HUES6 (cell line): ENCODE measurements around the gene PHLPP2.

Experiments
- H3K27ac ChIP-seq: 2 replicates; pipeline ENCODE4 v1.7.0; 2013; ENCODE audit warnings: low read depth, mild to moderate bottlenecking, low read length, inconsistent platforms
- H3K27me3 ChIP-seq: 2 replicates; pipeline ENCODE4 v1.6.1; 2013; ENCODE audit warnings: low read length; ENCODE audit not compliant: control insufficient read depth, insufficient read depth
- H3K36me3 ChIP-seq: 2 replicates; pipeline ENCODE4 v1.6.1; 2013; ENCODE audit warnings: low read length; ENCODE audit not compliant: control insufficient read depth, insufficient read depth
- H3K4me1 ChIP-seq: 2 replicates; pipeline ENCODE4 v1.6.1; 2013; ENCODE audit warnings: low read length; ENCODE audit not compliant: control insufficient read depth, insufficient read depth
- H3K4me3 ChIP-seq: 2 replicates; pipeline ENCODE4 v1.5.1; 2013; ENCODE audit warnings: low read depth, low read length
- H3K9ac ChIP-seq: one replicate; pipeline ENCODE4 v1.6.1; 2013; ENCODE audit warnings: mild to moderate bottlenecking, low read length
- H3K9me3 ChIP-seq: 2 replicates; pipeline ENCODE4 v1.6.1; 2013; ENCODE audit warnings: low read depth, low read length; ENCODE audit not compliant: control insufficient read depth, insufficient read depth

Gene PHLPP2

DNA sequence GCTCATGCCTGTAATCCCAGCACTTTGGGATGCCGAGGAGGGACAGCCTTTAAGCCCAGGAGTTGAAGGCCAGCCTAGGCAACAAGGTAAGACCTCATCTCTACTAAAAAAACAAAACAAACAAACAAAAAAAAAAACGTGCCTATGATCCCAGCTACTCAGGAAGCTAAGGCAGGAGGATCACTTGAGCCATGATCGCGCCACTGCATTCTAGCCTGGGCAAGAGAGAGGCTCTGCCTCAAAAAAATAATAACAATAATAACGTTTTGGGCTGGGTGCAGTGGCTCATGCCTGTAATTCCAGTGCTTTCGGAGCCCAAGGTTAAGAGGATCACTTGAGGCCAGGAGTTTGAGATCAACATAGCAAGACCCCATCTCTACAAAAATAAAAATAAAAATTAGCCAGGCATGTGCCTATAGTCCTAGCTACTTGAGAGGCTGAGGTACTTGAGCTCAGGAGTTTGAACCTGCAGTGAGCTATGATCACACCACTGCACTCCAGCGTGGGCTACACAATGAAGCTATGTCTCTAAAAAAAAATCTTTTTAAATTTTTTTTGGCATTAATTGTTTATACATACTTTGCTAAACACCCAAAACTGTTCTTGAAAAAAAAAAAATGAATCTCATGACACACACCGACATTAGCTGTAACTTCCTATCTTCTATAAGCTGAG, 3.3 kb downstream of the PHLPP2 start:
- Histone ChIP-seq H3K27ac (no peak overlapping the region), H3K9ac (no peak overlapping the region), H3K9me3 (no peaks in the 10 kb centered on the region), H3K36me3 (peaks cover 5% of the 10 kb centered on the region; the same call in 1 of the 2 replicates), H3K4me3 (no peak overlapping the region), H3K27me3 (peaks cover 17% of the 10 kb centered on the region), H3K4me1 (peaks cover 9% of the 10 kb centered on the region)

DNA sequence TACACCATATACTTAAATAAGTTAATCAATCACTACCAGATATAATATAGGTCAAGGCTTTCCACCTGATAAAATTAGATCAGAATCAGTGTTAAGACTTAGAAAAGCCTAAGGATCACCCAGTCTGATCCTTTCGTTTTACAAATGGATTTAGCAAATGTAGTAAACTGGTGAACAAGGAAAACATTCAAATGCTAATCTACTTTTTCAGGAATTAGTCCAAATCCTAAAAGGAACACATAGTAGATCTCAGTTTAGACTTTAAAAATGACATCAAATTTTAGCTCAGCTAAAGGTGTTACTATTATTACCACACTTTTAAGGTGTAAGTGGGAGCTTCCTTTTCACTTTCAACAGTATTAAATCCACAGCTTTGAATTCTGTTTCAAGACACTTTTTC, 12.0 kb downstream of the PHLPP2 start:
- Histone ChIP-seq H3K27ac (no peak overlapping the region), H3K9me3 (no peaks in the 10 kb centered on the region), H3K4me3 (no peak overlapping the region), H3K36me3 (peaks cover 9% of the 10 kb centered on the region; the same call in 1 of the 2 replicates), H3K9ac (no peak overlapping the region), H3K4me1 (peaks cover 54% of the 10 kb centered on the region), H3K27me3 (no peaks in the 10 kb centered on the region)

DNA sequence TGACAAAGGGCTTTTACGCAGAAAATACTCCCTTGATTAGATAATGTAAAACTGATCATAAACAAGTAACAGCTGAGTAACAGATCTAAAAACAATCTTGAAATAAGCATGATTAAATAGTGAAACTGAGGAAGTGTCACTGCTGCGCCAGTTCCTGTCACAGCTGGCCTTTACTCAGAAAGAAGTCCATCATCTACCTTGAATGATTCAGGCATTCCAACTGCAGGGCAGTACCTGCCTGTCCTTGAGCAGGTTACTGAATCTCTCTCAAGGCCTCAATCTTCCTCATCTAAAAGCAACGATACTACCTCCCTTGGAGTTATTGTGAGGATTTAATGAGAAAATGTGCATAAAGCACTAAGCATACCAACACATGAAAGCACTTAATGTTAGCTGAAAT, 12.7 kb downstream of the PHLPP2 start:
- Histone ChIP-seq H3K27ac (no peak overlapping the region), H3K4me3 (no peak overlapping the region), H3K9me3 (no peaks in the 10 kb centered on the region), H3K4me1 (peaks cover 58% of the 10 kb centered on the region), H3K9ac (no peak overlapping the region), H3K27me3 (no peaks in the 10 kb centered on the region), H3K36me3 (peaks cover 9% of the 10 kb centered on the region; the same call in 1 of the 2 replicates)

DNA sequence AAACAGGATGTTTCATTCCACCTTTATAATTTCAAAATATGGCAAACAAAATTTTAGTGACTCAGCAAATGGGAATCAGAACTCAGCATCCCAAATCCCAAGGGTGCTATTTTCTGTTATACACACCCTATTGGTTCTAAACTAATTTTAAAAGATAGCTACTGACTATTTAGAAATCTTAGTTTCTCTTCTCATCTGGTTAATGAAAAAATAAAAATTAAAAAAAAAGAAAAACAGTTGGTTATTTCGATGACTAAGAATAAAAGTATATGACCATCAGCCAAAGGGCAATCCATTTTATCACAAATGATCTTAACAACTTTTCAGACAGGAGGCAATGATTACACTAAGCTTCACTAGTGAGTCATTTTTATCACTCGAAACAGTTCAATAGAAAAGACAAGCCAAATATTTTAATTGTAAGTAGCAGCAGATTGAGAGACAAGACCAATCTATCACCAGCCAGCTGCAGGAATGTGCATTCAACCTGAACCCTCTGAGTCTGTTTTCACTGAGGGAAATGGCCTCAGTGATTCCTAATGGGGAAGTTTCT, 15.2 kb downstream of the PHLPP2 start:
- H3K27me3 ChIP-seq = no peaks in the 10 kb centered on the region
- peaks cover 71% of the 10 kb centered on the region for H3K4me1 ChIP-seq
- H3K27ac ChIP-seq = peak overlapping the region; percentile 7; the same call in 1 of the 2 replicates
- no peak overlapping the region for H3K4me3 ChIP-seq
- no peaks in the 10 kb centered on the region for H3K9me3 ChIP-seq
- H3K36me3 ChIP-seq = peaks cover 6% of the 10 kb centered on the region; the same call in 1 of the 2 replicates
- no peak overlapping the region for H3K9ac ChIP-seq

DNA sequence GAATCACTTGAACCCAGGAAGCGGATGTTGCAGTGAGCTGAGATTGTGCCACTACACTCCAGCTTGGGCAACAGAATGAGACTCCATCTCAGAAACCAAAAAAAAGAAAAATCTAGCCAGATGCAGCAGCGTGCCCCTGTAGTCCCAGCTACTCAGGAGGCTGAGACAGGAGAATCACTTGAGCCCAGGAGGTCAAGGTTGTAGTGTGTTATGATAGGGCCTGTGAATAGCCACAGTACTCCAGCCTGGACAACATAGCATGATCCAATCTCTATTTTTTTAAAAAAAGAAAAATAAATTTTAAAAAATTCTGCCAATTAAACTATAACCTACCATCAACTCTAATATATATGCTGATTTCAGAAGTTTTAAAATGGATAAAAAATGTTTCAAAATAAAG, 15.8 kb downstream of the PHLPP2 start:
- Histone ChIP-seq H3K4me3 (no peak overlapping the region), H3K27me3 (no peaks in the 10 kb centered on the region), H3K9me3 (no peaks in the 10 kb centered on the region), H3K4me1 (peaks cover 71% of the 10 kb centered on the region), H3K9ac (no peak overlapping the region), H3K36me3 (peaks cover 6% of the 10 kb centered on the region; the same call in 1 of the 2 replicates), H3K27ac (peak overlapping the region; percentile 79)

DNA sequence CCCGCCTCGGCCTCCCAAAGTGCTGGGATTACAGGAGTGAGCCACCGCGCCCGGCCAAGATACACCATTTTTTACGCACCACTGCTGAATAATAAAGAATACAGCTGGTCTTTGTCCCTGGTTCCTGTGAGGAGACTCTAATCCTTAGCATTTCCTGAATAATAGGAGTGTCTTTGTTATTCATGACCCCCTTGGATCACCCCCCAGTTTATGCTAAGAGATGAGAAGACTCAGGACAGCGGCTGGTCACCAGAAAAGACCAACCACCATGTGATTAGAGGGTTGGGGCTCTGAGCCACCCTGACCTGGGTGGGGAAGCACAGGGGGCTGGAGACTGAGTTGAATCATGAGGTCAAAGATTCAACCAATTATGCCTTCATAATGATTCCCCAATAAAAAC, 17.3 kb downstream of the PHLPP2 start:
- Histone ChIP-seq H3K27ac (peak overlapping the region; percentile 79), H3K27me3 (no peaks in the 10 kb centered on the region), H3K9ac (peak overlapping the region; percentile 79), H3K36me3 (peaks cover 6% of the 10 kb centered on the region), H3K9me3 (no peaks in the 10 kb centered on the region), H3K4me1 (peaks cover 56% of the 10 kb centered on the region), H3K4me3 (peak overlapping the region; percentile 1; the same call in 1 of the 2 replicates)

DNA sequence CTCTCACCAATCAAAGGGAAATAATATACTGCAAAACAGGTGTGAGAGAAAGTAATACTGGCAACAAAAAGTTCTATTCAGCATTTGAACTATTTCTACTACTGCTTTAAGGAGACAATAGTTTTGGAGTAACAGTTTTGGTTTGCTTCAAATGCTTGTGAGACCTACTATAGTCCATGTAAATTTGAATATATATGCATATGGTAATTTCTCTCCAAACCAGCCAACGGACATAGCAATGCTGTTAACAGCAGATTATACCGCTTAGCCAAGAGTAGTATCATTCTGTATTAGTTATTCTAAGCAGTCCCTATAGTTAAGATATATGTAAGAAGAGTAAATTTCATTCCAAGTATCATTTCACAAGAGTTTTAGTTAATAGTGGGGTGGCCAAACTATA, 18.5 kb downstream of the PHLPP2 start:
- Histone ChIP-seq H3K36me3 (peaks cover 15% of the 10 kb centered on the region), H3K4me1 (peaks cover 45% of the 10 kb centered on the region), H3K27ac (peak overlapping the region; percentile 49; the same call in 1 of the 2 replicates), H3K9ac (no peak overlapping the region), H3K27me3 (no peaks in the 10 kb centered on the region), H3K9me3 (no peaks in the 10 kb centered on the region), H3K4me3 (peak overlapping the region; percentile 15; the same call in 1 of the 2 replicates)

DNA sequence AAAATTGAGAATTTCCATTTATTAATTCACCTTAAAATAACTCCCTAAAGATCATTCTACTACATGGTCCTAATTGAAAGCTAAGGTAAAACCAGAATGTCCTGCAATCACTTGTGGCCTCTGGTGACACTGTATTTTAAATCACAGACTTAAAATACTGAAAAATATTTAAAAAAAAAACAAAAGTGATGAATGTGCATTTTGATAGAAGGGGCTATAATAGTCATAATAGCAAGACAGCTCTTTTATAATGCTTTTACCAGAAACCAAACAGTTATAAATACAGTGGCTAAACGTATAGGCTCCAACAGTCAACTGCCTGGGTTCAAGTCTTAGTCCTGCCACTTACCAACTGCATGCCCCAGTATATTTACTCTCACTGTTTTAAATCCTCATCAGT, 21.2 kb downstream of the PHLPP2 start:
- H3K27ac ChIP-seq = no peak overlapping the region
- no peaks in the 10 kb centered on the region for H3K9me3 ChIP-seq
- no peak overlapping the region for H3K9ac ChIP-seq
- H3K4me3 ChIP-seq = no peak overlapping the region
- H3K27me3 ChIP-seq = no peaks in the 10 kb centered on the region
- H3K36me3 ChIP-seq = peaks cover 35% of the 10 kb centered on the region
- H3K4me1 ChIP-seq = peaks cover 29% of the 10 kb centered on the region

DNA sequence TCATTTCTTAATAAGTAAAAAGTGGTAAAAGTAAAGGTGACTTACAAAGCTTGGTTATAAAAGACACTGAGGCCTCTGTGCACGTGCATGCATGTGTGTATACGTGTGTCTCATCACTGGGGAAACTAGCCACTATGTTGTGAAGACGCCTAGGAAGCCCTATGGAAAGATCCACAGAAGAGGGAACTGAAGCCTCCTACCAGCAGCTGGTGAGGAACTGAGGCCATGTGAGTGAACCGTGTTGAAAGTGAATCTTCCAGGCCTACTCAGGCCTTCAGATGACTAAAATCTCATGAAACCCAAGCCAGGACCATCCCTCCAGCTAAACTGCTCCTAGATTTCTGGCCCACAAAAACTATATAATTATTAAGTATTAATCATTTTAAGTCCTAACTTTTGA, 23.7 kb downstream of the PHLPP2 start:
- Histone ChIP-seq H3K27ac (no peak overlapping the region), H3K4me1 (peaks cover 12% of the 10 kb centered on the region; the same call in 1 of the 2 replicates), H3K9me3 (no peaks in the 10 kb centered on the region), H3K36me3 (peaks cover 38% of the 10 kb centered on the region), H3K4me3 (no peak overlapping the region), H3K9ac (no peak overlapping the region), H3K27me3 (no peaks in the 10 kb centered on the region)

DNA sequence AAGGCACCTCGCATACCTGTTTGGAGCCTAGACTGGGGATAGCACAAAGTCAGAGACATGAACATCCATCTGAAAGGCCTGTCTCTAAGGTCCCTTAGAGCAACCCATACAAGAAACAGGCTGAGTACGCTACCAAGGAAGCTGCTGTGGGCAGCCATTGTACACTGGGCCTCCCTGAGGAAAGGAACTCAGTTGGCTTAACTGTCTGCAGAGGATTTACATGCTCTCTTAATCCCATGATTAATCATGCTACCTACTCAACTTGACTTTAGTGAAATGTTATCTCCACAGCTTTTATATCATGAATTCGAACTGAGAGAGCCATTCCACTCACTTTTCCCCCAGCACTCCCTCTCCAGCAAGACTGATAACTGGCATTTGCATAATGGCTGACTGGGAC, 26.0 kb downstream of the PHLPP2 start:
- Histone ChIP-seq H3K9me3 (no peaks in the 10 kb centered on the region), H3K9ac (no peak overlapping the region), H3K4me1 (0 out of 2 replicates have a peak, but pooled peaks cover 4% of the 10 kb centered on the region), H3K27me3 (no peaks in the 10 kb centered on the region), H3K36me3 (peaks cover 38% of the 10 kb centered on the region), H3K4me3 (no peak overlapping the region), H3K27ac (no peak overlapping the region)

DNA sequence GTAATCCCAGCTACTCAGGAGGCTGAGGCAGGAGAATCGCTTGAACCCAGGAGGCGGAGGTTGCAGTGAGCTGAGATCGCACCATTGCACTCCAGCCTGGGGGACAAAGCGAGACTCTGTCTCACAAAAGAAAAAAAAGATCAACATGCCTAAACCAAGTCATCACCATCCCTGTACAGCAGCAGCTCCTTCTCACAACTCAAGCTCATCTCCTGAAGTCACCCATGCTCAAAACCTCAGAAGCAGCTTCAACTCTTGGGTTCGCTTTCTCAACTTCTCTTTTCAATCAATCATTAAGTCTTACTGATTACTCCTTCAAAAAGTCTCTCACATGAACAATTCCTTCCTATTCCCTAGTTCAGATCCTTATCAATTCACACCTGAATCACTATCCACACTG, 31.3 kb downstream of the PHLPP2 start:
- Histone ChIP-seq H3K27me3 (no peaks in the 10 kb centered on the region), H3K36me3 (peaks cover 25% of the 10 kb centered on the region)

More for the DNA sequence above, 31.3 kb downstream of the PHLPP2 start:
- Histone ChIP-seq H3K9me3 (no peaks in the 10 kb centered on the region), H3K4me3 (no peak overlapping the region), H3K4me1 (no peaks in the 10 kb centered on the region), H3K9ac (no peak overlapping the region), H3K27ac (no peak overlapping the region)
